IMR-90 (cell line): Measurements from ENCODE around the gene TPST1. TPM values are rescaled to one million over a fixed set of nuclear protein-coding genes. Genes with fewer than 3 reads are reported as not detected.

ENCODE experiments used
- ATAC-seq: fragments of 200-7000 bp; cut with Tn5 transposase; 2 replicates; pipeline ENCODE4 v1.9.1; 2020; ENCODE audit warnings: low read depth, mild to moderate bottlenecking, moderate library complexity
- BruUV-seq: library from RNA; stranded (reverse); fragments of 400-500 nt; replicated peaks from 2 replicates; lab custom pipeline; 2021; lab: Mats Ljungman, UMichigan
- CTCF ChIA-PET: fragments of 300-600 bp; formaldehyde crosslinking; extraction: SDS; loops from one replicate; lab custom pipeline; 2021; ENCODE audit warnings: antibody characterized with exemption; lab: Yijun Ruan, JAX
- POLR2A ChIA-PET: fragments of 300-600 bp; sonication (Branson Sonifier 250); formaldehyde crosslinking; loops from one replicate; lab custom pipeline; 2022; ENCODE audit warnings: antibody characterized with exemption; ENCODE audit not compliant: unreplicated experiment; lab: Charles Lee
- DNase-seq: peaks from one replicate; pipeline ENCODE4 v3.0.0; 2013
- H2AFZ ChIP-seq: replicated peaks from 2 replicates; pipeline ENCODE3; 2013; ENCODE audit warnings: low read length, mild to moderate bottlenecking; ENCODE audit not compliant: poor library complexity
- H2AK5ac ChIP-seq: 2 replicates; pipeline ENCODE4 v1.6.1; 2013; ENCODE audit warnings: low read depth, low read length, inconsistent platforms
- H2AK9ac ChIP-seq: replicated peaks from 2 replicates; pipeline ENCODE3; 2013; ENCODE audit warnings: mild to moderate bottlenecking, low read depth, low read length, moderate library complexity; ENCODE audit not compliant: poor library complexity
- H2BK120ac ChIP-seq: 2 replicates; pipeline ENCODE4 v1.6.1; 2013; ENCODE audit warnings: low read depth, low read length, inconsistent platforms
- H2BK15ac ChIP-seq: 3 replicates; pipeline ENCODE4 v1.6.1; 2013; ENCODE audit warnings: low read depth, low read length, inconsistent platforms
- H2BK20ac ChIP-seq: 2 replicates; pipeline ENCODE4 v1.6.1; 2013; ENCODE audit warnings: low read depth, mild to moderate bottlenecking, inconsistent platforms, low read length, moderate library complexity
- H2BK5ac ChIP-seq: 2 replicates; pipeline ENCODE4 v1.6.1; 2013; ENCODE audit warnings: mild to moderate bottlenecking, low read depth, low read length, inconsistent platforms; ENCODE audit not compliant: poor library complexity, severe bottlenecking
- H3K14ac ChIP-seq: replicated peaks from 2 replicates; pipeline ENCODE4 v1.6.1; 2013; ENCODE audit warnings: low read depth, low read length, inconsistent platforms
- H3K18ac ChIP-seq: 2 replicates; pipeline ENCODE4 v1.6.1; 2013; ENCODE audit warnings: low read depth, low read length, control low read depth
- H3K23ac ChIP-seq: 2 replicates; pipeline ENCODE4 v1.6.1; 2013; ENCODE audit warnings: low read depth, low read length, inconsistent platforms
- H3K27ac ChIP-seq: 2 replicates; pipeline ENCODE4 v1.5.1; 2013; ENCODE audit warnings: mild to moderate bottlenecking, control low read depth, low read length; ENCODE audit not compliant: insufficient read depth
- H3K27me3 ChIP-seq: 2 replicates; pipeline ENCODE4 v1.6.1; 2013; ENCODE audit warnings: low read length; ENCODE audit not compliant: control insufficient read depth, insufficient read depth
- H3K36me3 ChIP-seq: 2 replicates; pipeline ENCODE4 v1.6.1; 2013; ENCODE audit warnings: low read length, mixed read lengths; ENCODE audit not compliant: control insufficient read depth, insufficient read depth
- H3K4ac ChIP-seq: 2 replicates; pipeline ENCODE4 v1.6.1; 2013; ENCODE audit warnings: low read depth, low read length, inconsistent platforms
- H3K4me1 ChIP-seq: 2 replicates; pipeline ENCODE4 v1.6.1; 2013; ENCODE audit warnings: low read length, mixed read lengths; ENCODE audit not compliant: control insufficient read depth, insufficient read depth
- H3K4me2 ChIP-seq: 2 replicates; pipeline ENCODE4 v1.6.1; 2013; ENCODE audit warnings: low read depth, mild to moderate bottlenecking, control low read depth, low read length, moderate library complexity
- H3K4me3 ChIP-seq: 2 replicates; pipeline ENCODE4 v1.5.1; 2013; ENCODE audit warnings: low read depth, mild to moderate bottlenecking, control low read depth, low read length, moderate library complexity; ENCODE audit not compliant: insufficient read depth
- H3K56ac ChIP-seq: 2 replicates; pipeline ENCODE4 v1.6.1; 2013; ENCODE audit warnings: low read length, inconsistent platforms; ENCODE audit not compliant: insufficient read depth; ENCODE audit errors: extremely low read depth
- H3K79me1 ChIP-seq, 2 experiments: 2 replicates each; pipeline ENCODE4 v1.6.1; 2013; ENCODE audit warnings: low read length in 2 of 2, inconsistent platforms in 1 of 2, low read depth in 1 of 2
- H3K9ac ChIP-seq: 2 replicates; pipeline ENCODE4 v1.6.1; 2013; ENCODE audit warnings: low read depth, low read length, control low read depth
- H3K9me1 ChIP-seq: 2 replicates; pipeline ENCODE4 v1.6.1; 2013; ENCODE audit warnings: low read length, inconsistent platforms; ENCODE audit not compliant: insufficient read depth
- H3K9me3 ChIP-seq: 2 replicates; pipeline ENCODE4 v1.6.1; 2013; ENCODE audit warnings: low read length; ENCODE audit not compliant: control insufficient read depth, insufficient read depth
- H4K20me1 ChIP-seq: 2 replicates; pipeline ENCODE4 v1.6.1; 2013; ENCODE audit warnings: low read length, inconsistent platforms; ENCODE audit not compliant: insufficient read depth
- H4K5ac ChIP-seq: 2 replicates; pipeline ENCODE4 v1.6.1; 2013; ENCODE audit warnings: mild to moderate bottlenecking, low read depth, low read length, control low read depth
- H4K8ac ChIP-seq, 2 experiments: 2 replicates each; pipeline ENCODE4 v1.6.1; 2013; ENCODE audit warnings: low read depth in 2 of 2, low read length in 2 of 2, control low read depth in 1 of 2, inconsistent platforms in 1 of 2
- H4K91ac ChIP-seq: 2 replicates; pipeline ENCODE4 v1.6.1; 2013; ENCODE audit warnings: low read depth, low read length, inconsistent platforms; ENCODE audit not compliant: insufficient read depth
- CHD1 ChIP-seq: IDR thresholded peaks from 2 replicates; pipeline ENCODE4 v1.6.1; 2012; ENCODE audit warnings: low read depth, low read length, improper control_type of control experiment
- CTCF ChIP-seq: conservative IDR thresholded peaks from 2 replicates; pipeline ENCODE4 v1.5.1; 2012; ENCODE audit warnings: mild to moderate bottlenecking, low read depth, low read length, improper control_type of control experiment
- ELK1 ChIP-seq: fragments of 150-350 bp; IDR thresholded peaks from 2 replicates; pipeline ENCODE4 v1.6.1; 2016; ENCODE audit warnings: low read depth, mild to moderate bottlenecking, low read length, moderate library complexity, borderline replicate concordance
- FOS ChIP-seq: fragments of 150-350 bp; IDR thresholded peaks from 2 replicates; pipeline ENCODE4 v1.6.1; 2016; ENCODE audit warnings: low read depth, low read length
- MAFK ChIP-seq: IDR thresholded peaks from 2 replicates; pipeline ENCODE4 v1.6.1; 2012; ENCODE audit warnings: low read depth, low read length, improper control_type of control experiment
- RAD21 ChIP-seq: IDR thresholded peaks from 2 replicates; pipeline ENCODE4 v1.6.1; 2012; ENCODE audit warnings: low read length, improper control_type of control experiment
- SMC3 ChIP-seq: fragments of 150-350 bp; IDR thresholded peaks from 2 replicates; pipeline ENCODE4 v1.6.1; 2016; ENCODE audit warnings: low read depth, mild to moderate bottlenecking, antibody characterized with exemption, low read length, moderate library complexity
- WGBS, 2 experiments: methylation state at CpG; one replicate each; pipeline versions ENCODE4 v1.1.5 to v1.1.7; 2013; ENCODE audit warnings: missing lambda C conversion rate in 2 of 2; ENCODE audit not compliant: insufficient read length in 1 of 2; ENCODE audit errors: extremely low coverage in 2 of 2; 5-methylcytosine and 5-hydroxymethylcytosine counted together
- dilution Hi-C: fragments of 300-500 bp; cut with HindIII; formaldehyde crosslinking; loops from one replicate; pipeline ENCODE4 v1.14.3; 2018; ENCODE audit warnings: low sequenced_read_pairs; ENCODE audit not compliant: unreplicated experiment
- in situ Hi-C: fragments of 300-500 bp; cut with MboI; formaldehyde crosslinking; loops from 3 replicates; pipeline ENCODE4 v1.14.3; 2019; ENCODE audit warnings: low sequenced_read_pairs, inconsistent platforms, mixed read lengths
- intact Hi-C: fragments of 100-400 bp; cut with micrococcal nuclease; formaldehyde crosslinking; loops from 2 replicates; pipeline ENCODE4 v1.10.0; 2022
- polyA plus RNA-seq, 3 experiments: library from polyadenylated mRNA; depleted of rRNA; stranded (reverse); fragments of >200 nt; gene quantifications; 2 replicates each; pipeline ENCODE4 v1.2.3, GENCODE V29; 2012; ENCODE audit warnings: low replicate concordance in 1 of 3
- total RNA-seq: library from RNA; depleted of rRNA; stranded (reverse); fragments of >200 nt; gene quantifications from 2 replicates; pipeline ENCODE4 v1.2.3, GENCODE V29; 2012

Gene TPST1
- total and polyA plus RNA-seq, 2 of the 4 experiments (the other 2 are of a cell fraction): 37.7 to 58.6 TPM

- intact Hi-C loops: loop anchor here (5.0 to 10.0 kb wide), 3 partner anchors 61 to 127 kb away; no protein-coding TSS in a partner anchor
- peak overlapping the region; percentile 98 for H2AFZ ChIP-seq
- peak overlapping the region; percentile 100 for H3K4me2 ChIP-seq
- CTCF ChIA-PET: interaction anchor here (0.6 to 1.2 kb wide), 2 partner anchors 65 to 85 kb away, joined by 3 to 6 read pairs; no protein-coding TSS in a partner anchor
- peaks cover 8% of the 10 kb centered on the region for H3K4me1 ChIP-seq
- POLR2A ChIA-PET: no interaction called here
- ATAC-seq (peak; percentile 1; the same call in 1 of the 2 replicates), DNase-seq (no peak)
- no peak overlapping the region for H2BK15ac ChIP-seq
- peaks cover 28 to 48% of the 10 kb centered on the region in 2 experiments for H3K79me1 ChIP-seq
- H3K18ac ChIP-seq: peak overlapping the region; percentile 92
- peak overlapping the region; percentile 87 for H2AK9ac ChIP-seq
- BruUV-seq: no TSS peak
- peak overlapping the region; percentile 35; the same call in 1 of the 2 replicates for H2BK20ac ChIP-seq
- H4K20me1 ChIP-seq: peaks cover 13% of the 10 kb centered on the region; the same call in 1 of the 2 replicates
- H4K8ac ChIP-seq: peak overlapping the region; percentile 19 to 74; a peak in 2 of 4 replicates
- peak overlapping the region; percentile 100 for H3K23ac ChIP-seq
- H3K27me3 ChIP-seq: 0 out of 2 replicates have a peak, but pooled peaks cover 2% of the 10 kb centered on the region
- dilution Hi-C loops: no loop called here
- H2BK5ac ChIP-seq: peak overlapping the region; percentile 53
- peak overlapping the region; percentile 64; the same call in 1 of the 2 replicates for H2BK120ac ChIP-seq
- peak overlapping the region; percentile 96 for H3K4ac ChIP-seq
- TF ChIP-seq CTCF (no peak), ELK1 (no peak), MAFK (no peak), SMC3 (no peak), RAD21 (no peak), FOS (no peak), CHD1 (no peak)
- H2AK5ac ChIP-seq: peak overlapping the region; percentile 74; the same call in 1 of the 2 replicates
- H4K91ac ChIP-seq: peak overlapping the region; percentile 26; the same call in 1 of the 2 replicates
- peak overlapping the region; percentile 91 for H3K14ac ChIP-seq
- H3K36me3 ChIP-seq: peaks cover 10% of the 10 kb centered on the region; the same call in 1 of the 2 replicates
- H3K27ac ChIP-seq: peak overlapping the region; percentile 74
- peak overlapping the region; percentile 61; the same call in 1 of the 2 replicates for H3K56ac ChIP-seq
- in situ Hi-C loops: no loop called here
- peak overlapping the region; percentile 6; the same call in 1 of the 2 replicates for H4K5ac ChIP-seq
- WGBS, 2 experiments: 2% methylated on average over 17 of the region's 22 CpGs; no CpG with 5 or more reads in 1 of the 2 experiments
- H3K9me1 ChIP-seq: peaks cover 9% of the 10 kb centered on the region
- peak overlapping the region; percentile 92 for H3K9ac ChIP-seq
- H3K4me3 ChIP-seq: peak overlapping the region; percentile 77
- H3K9me3 ChIP-seq: no peaks in the 10 kb centered on the region
These were observed 582 bp downstream of the TPST1 start for GRCh38 chr7:66205741-66206090.
